ENCODE measurements around the gene MRPS5.
A peak's percentile ranks its signal among the peaks of the same experiment; 100 is the strongest.

The MRPS5 gene

DNA sequence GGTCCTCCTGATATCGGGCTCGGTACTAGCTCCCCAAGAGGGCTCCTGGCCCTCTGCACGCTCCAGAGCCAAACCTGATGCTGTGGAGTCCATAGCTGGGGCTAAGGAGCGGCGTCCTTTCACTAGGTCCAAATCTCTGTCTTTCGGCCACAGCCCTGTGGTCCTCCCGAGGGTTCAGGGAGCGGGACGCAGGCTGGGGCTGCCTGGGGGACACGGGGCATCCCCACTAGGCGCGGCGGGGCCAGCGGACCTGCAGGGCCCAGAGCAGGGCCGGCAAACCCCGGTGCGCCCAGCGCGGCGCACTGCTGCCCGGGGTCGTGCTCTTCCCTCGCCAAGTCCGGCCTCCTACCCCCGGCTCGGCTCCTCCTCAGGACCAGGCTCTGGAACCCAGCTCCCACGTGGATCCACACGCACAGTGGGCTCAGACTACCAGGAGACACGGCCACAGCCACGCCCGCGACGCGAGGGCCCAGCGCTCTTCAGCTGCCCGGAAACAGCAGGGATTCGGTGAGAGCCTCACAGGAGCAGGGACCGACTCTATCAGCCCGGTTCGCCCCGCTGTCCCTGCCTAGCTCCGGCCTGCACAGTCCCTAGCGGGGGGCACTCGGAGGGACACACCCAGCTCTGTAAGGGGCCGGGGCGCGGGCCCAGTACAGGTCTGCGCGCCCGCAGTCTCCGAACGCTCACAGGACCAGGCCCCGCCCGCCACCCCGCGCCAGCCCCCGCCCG is 37.4 kb upstream of the MRPS5 start:
- TF ChIP-seq, protein P1, sequence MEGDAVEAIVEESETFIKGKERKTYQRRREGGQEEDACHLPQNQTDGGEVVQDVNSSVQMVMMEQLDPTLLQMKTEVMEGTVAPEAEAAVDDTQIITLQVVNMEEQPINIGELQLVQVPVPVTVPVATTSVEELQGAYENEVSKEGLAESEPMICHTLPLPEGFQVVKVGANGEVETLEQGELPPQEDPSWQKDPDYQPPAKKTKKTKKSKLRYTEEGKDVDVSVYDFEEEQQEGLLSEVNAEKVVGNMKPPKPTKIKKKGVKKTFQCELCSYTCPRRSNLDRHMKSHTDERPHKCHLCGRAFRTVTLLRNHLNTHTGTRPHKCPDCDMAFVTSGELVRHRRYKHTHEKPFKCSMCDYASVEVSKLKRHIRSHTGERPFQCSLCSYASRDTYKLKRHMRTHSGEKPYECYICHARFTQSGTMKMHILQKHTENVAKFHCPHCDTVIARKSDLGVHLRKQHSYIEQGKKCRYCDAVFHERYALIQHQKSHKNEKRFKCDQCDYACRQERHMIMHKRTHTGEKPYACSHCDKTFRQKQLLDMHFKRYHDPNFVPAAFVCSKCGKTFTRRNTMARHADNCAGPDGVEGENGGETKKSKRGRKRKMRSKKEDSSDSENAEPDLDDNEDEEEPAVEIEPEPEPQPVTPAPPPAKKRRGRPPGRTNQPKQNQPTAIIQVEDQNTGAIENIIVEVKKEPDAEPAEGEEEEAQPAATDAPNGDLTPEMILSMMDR (IDR thresholded peaks at IDR 0.05; ENCODE audit: insufficient read depth, low read depth, low read length, missing control alignments) = no peak
- peak; percentile 45 for DNase-seq (ENCODE audit: low read depth)
- H3K4me3 ChIP-seq (ENCODE audit: low read depth, low read length) = peak overlapping the region; percentile 84

DNA sequence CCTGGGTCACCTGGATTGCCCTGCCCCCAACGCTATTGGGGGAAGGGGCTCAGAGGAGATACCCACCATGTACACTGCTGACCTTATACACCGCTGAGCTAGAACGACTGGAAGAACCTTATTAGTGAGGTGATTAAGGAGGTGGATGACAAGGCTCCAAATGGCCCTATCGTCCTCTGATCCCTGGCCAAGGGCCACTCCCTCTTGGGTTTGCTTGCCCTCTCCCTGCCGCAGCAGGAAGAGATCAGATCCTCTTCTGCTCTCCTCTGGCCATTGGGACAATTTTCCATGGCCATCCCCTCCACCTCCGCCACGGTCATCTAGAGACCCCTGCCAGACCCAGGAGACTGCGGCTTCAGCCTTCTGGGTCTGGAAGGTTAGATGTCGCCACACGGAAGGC is 36.8 kb upstream of the MRPS5 start:
- DNase-seq (ENCODE audit: low read depth) = no peak
- H3K4me3 ChIP-seq (ENCODE audit: low read depth, low read length) = peak overlapping the region; percentile 84

DNA sequence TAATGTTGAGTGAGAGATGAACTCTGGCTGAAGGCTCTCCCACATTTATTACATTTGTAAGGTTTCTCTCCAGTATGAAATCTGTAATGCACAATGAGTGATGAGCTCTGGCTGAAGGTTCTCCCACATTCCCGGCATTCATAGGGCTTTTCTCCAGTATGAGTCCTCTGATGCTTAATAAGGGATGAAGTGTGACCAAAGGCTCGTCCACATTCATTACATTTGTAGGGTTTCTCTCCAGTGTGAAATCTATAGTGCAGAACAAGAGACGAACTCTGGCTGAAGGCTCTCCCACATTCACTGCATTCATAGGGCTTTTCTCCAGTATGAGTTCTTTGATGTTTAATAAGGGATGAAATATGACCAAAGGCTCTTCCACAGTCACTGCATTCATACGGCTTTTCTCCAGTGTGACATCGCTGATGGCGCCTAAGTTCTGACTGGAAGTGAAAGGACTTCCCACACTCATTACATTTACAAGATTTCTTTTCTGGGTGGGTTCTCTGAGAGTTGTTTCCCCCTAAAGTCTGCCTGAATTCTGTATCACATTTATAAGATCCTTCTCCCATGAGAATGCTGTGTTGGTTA is 27.9 kb upstream of the MRPS5 start:
- DNase-seq (ENCODE audit: low read depth) = no peak
- H3K4me3 ChIP-seq (ENCODE audit: low read depth, low read length) = no peak overlapping the region
- TF ChIP-seq, protein P1 (IDR thresholded peaks at IDR 0.05; ENCODE audit: insufficient read depth, low read depth, low read length, missing control alignments) = no peak

More for the DNA sequence above, 36.8 kb upstream of the MRPS5 start:
- TF ChIP-seq, protein P1 (IDR thresholded peaks at IDR 0.05; ENCODE audit: insufficient read depth, low read depth, low read length, missing control alignments) = no peak

DNA sequence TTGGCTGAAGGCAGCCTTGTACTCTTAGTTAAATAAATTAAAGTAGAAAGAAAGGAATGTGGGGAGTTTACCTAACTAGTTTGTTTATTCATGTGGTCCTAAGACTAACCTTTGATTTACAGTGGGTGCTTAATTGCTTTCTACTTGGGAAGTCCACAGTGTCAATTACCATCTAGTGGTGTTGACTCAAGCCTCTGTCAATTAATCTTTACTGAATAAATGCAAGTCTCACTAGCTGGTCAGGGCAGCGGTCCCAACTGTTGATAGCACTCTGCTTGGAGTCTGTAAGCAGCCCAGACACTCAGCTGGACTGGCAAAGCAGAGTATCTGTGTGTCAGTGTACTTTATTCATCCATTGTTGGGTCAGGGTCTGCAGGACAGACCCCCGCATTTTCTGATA is 22.2 kb upstream of the MRPS5 start:
- H3K4me3 ChIP-seq (ENCODE audit: low read depth, low read length) = no peak overlapping the region
- TF ChIP-seq, protein P1 (IDR thresholded peaks at IDR 0.05; ENCODE audit: insufficient read depth, low read depth, low read length, missing control alignments) = no peak
- no peak for DNase-seq (ENCODE audit: low read depth)

DNA sequence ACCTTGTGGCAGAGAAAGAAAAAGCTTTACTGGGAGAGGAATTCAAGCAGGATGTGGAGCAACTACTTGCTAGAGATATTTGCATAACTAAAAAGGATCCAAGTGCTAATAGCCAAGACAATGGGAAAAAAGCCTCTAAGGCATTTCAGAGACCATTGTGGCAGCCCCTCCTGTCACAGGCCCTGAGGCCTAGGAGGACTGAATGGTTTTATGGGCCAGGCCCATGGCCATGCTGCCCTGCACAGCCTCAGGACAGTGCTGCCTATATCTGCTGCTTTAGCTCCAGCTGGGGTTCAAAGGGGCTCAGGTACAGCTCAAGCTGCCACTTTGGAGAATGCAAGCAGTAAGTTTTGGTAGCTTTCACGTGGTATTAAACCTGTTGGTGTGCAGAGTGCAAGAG is 17.1 kb upstream of the MRPS5 start:
- no peak for DNase-seq (ENCODE audit: low read depth)
- H3K4me3 ChIP-seq (ENCODE audit: low read depth, low read length) = no peak overlapping the region
- TF ChIP-seq, protein P1 (IDR thresholded peaks at IDR 0.05; ENCODE audit: insufficient read depth, low read depth, low read length, missing control alignments) = no peak

DNA sequence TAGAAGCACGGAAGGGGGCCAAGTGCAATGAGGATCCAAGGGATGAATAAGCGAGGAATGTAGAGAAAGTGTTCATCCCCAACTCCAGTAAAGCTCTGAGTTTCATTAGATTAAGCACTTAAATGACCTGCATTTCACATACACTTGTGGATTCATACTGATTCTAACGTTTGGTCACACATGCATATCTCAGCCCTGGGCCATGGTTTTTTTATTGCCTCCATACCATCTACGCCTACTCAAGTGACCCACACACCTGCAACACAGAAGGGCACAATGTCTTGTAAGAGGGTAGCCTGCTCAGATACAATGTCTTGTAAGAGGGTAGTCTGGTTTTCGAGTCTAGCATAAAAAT is 566 bp upstream of the MRPS5 start:
- H3K4me3 ChIP-seq (ENCODE audit: low read depth, low read length) = peak overlapping the region; percentile 99
- TF ChIP-seq, protein P1 (IDR thresholded peaks at IDR 0.05; ENCODE audit: insufficient read depth, low read depth, low read length, missing control alignments) = no peak
- DNase-seq (ENCODE audit: low read depth) = peak; percentile 10

DNA sequence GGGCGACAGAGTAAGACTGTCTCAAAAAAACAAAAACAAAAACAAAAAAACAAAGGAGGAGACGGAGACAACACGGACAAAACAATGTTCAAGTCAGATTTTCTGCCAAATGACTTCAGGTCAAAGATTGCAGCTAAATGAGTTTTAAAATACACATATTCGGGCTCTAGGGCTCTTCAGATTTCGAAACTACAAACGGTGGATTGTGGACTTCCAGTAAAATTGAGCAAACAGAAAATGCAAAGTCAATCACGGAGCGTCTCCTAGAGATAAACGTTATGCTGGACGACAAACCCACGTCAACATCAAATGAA is 558 bp downstream of the MRPS5 start:
- TF ChIP-seq, protein P1 (IDR thresholded peaks at IDR 0.05; ENCODE audit: insufficient read depth, low read depth, low read length, missing control alignments) = no peak
- DNase-seq (ENCODE audit: low read depth) = no peak

More for the DNA sequence above, 558 bp downstream of the MRPS5 start:
- H3K4me3 ChIP-seq (ENCODE audit: low read depth, low read length) = peak overlapping the region; percentile 99

Measured in GM12865 (cell line).